DMS 273 (cell line): ENCODE results near the gene SYT11.

Experiments used
- DNase-seq: peaks from one replicate; lab custom pipeline; 2025; ENCODE audit not compliant: unreplicated experiment; lab: John Stamatoyannopoulos, UW

Gene SYT11

GRCh38 chr1:155934097-155934935, 74.9 kb downstream of the SYT11 start, which contains the start of gene KHDC4:
TSS of gene KHDC4 (minus strand) at chr1:155934413. CDS start at chr1:155934373, 40 bp downstream.
- DNase-seq: peak; percentile 99
